Memory B cell (primary cell): Measurements from ENCODE around the gene MLXIP.
A peak's percentile ranks its signal among the peaks of the same experiment; 100 is the strongest.
"Not testable (repeated sequence)": the region's sequence is repeated elsewhere in the genome, so short reads cannot be mapped to it uniquely, and the experiment has no call there.

Source experiments
- ATAC-seq: fragments of 150-1000 bp; cut with Tn5 transposase; 2 replicates; pipeline ENCODE4 v1.10.0; 2021; ENCODE audit warnings: low read depth, mild to moderate bottlenecking, moderate library complexity
- DNase-seq, 2 donors: peaks; one replicate each; pipeline ENCODE4 v3.0.0; 2022; ENCODE audit warnings: low spot score in 2 of 2
- H3K27ac Mint-ChIP-seq: one replicate; pipeline ENCODE4 v1.8.0; 2022; ENCODE audit warnings: mild to moderate bottlenecking, moderate library complexity, mixed read lengths
- H3K27me3 Mint-ChIP-seq: one replicate; pipeline ENCODE4 v1.8.0; 2022; ENCODE audit warnings: mixed read lengths
- H3K36me3 Mint-ChIP-seq: one replicate; pipeline ENCODE4 v1.8.0; 2022; ENCODE audit warnings: mild to moderate bottlenecking, mixed read lengths
- H3K4me1 Mint-ChIP-seq: one replicate; pipeline ENCODE4 v1.8.0; 2022; ENCODE audit warnings: mixed read lengths
- H3K4me3 Mint-ChIP-seq: one replicate; pipeline ENCODE4 v1.8.0; 2022; ENCODE audit warnings: mild to moderate bottlenecking, moderate library complexity, mixed read lengths
- H3K9me3 Mint-ChIP-seq: one replicate; pipeline ENCODE4 v1.8.0; 2022; ENCODE audit warnings: mixed read lengths

Gene MLXIP

DNA sequence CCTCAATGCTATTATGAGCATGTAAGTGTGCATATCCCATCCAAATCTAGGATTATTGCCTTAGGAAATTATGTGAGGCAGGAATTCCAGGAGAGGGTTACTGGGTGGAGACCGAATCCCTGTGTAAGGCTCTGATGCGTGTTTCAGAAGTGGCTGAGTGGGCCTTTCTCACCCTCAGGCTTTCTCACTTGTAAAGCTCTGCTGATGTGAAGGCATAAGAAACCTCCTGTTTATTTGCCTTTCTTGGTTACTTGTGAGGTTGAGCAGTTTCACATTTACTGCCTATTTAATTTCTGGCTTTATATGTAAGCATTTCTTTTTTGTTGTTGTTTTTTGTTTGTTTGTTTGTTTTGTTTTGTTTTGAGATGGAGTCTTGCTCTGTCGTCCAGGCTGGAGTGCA is 84.4 kb downstream of the MLXIP start:
- no peak overlapping the region for H3K27ac Mint-ChIP-seq
- H3K27me3 Mint-ChIP-seq = peaks cover 11% of the 10 kb centered on the region
- no peak for DNase-seq
- ATAC-seq = no peak
- H3K4me1 Mint-ChIP-seq = peaks cover 2% of the 10 kb centered on the region
- H3K4me3 Mint-ChIP-seq = no peak overlapping the region
- H3K9me3 Mint-ChIP-seq = no peaks in the 10 kb centered on the region
- no peaks in the 10 kb centered on the region for H3K36me3 Mint-ChIP-seq

DNA sequence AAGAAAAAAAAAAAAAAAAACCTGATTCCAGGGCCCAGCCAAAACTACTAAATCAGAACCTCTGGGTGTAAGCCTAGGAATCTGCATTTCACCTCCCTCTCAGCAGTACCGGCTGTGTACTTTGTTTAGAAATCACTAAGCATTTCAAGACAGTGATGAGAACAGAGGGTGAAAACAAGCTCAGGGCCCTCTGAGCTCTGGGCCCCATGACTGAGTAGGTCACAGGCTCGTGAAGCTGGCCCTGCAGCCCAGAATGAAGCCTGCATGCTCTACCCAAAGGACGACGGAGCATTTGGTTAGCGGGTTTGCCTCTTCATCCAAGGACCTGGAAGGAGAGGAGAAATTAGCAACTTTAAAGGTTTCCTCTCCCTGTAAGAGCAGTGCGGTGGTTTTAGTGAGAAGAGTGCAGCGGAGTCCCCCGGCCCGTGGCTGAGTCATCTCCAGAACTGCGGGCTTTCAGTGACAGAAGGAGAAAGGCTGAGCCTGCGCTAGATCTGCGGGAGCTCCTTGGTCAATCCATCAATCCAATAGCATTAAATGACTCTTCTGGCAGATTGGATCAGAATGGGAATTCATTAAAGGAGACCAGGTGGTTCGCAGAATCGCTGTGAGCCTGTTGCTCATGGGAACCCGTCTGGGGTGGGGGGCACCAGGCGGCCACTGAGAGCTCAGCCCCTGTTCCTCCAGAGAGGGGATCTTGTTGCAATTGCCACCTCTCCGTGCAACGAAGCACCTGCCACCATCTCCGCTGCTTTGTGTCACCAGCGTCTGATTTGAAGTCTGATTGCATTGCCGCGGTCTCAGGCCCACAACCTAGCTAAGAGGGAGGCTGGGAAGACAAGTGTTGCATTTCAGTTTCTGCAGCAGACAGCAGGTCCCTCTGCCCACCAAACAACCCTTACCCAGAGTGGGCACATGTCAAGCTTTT is 88.1 kb downstream of the MLXIP start:
- Mint-ChIP-seq H3K36me3 (no peaks in the 10 kb centered on the region), H3K4me3 (no peak overlapping the region), H3K27me3 (peaks cover 10% of the 10 kb centered on the region), H3K9me3 (no peaks in the 10 kb centered on the region), H3K27ac (no peak overlapping the region), H3K4me1 (peaks cover 2% of the 10 kb centered on the region)
- ATAC-seq (peak; percentile 43), DNase-seq (no peak)

DNA sequence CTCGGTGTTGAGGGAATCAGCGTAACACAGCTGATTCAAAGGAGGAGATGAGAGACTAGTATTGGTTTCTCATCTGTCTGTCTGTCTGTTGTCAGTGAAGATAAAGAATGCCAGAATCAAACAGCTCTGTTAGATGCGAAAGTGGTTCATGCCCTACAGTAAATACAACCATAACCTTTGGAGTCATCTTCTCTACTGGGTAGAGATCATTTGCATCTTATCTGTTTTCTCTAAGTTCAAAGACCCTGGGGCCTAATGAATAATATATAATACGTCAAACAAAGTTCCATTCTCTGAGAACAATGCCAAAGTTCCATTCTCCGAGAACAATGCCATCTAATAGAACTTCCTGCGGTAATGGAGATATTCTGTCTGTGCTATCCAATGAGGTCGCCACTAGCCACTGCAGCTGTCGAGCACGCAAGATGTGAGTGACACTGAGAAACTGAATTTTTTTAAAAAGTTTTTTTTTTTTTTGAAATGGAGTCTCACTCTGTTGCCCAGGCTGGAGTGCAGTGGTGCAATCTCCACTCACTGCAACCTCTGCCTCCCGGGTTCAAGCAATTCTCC is 88.9 kb downstream of the MLXIP start:
- no peak overlapping the region for H3K27ac Mint-ChIP-seq
- peaks cover 10% of the 10 kb centered on the region for H3K27me3 Mint-ChIP-seq
- H3K9me3 Mint-ChIP-seq = no peaks in the 10 kb centered on the region
- ATAC-seq (no peak), DNase-seq (no peak)
- H3K36me3 Mint-ChIP-seq = no peaks in the 10 kb centered on the region
- H3K4me3 Mint-ChIP-seq = no peak overlapping the region
- peaks cover 2% of the 10 kb centered on the region for H3K4me1 Mint-ChIP-seq

DNA sequence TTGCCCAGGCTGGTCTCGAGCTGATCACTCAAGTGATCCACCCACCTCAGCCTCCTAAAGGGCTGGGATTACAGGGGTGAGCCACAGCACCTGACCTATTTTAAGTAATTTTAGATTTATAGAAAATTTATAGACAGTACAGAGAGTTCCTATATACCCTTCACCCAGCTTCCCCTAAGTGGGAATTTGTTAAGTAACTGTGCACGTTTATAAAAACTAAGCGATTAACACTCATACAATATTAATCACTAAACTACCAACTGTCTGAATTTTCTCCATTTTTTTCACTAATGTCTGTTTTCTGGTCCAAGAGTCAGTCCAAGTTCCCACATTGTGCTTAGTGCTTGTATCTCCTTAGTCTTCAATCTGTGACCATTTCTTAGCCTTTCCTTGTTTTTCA is 89.9 kb downstream of the MLXIP start:
- Mint-ChIP-seq H3K9me3 (no peaks in the 10 kb centered on the region), H3K4me1 (peaks cover 2% of the 10 kb centered on the region), H3K36me3 (no peaks in the 10 kb centered on the region), H3K4me3 (no peak overlapping the region), H3K27me3 (peaks cover 13% of the 10 kb centered on the region), H3K27ac (no peak overlapping the region)
- ATAC-seq (no peak), DNase-seq (no peak)

DNA sequence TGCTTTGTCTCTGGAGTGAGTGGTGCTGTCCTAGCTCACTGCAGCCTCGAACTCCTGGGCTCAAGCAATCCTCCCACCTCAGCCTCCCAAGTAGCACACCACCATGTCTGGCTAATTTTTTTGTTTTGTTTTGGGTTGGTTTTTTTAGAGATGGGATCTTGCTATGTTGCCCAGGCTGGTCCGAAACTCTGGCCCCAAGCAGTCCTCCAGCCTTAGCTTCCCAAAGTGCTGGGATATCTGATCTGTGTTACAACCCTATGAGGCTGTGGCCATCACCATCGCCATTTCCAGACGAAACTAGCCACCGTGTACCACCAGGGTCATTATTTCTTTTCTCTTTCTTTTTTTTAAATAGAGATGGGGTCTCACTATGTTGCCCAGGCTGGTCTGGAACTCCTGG is 92.8 kb downstream of the MLXIP start:
- ATAC-seq (no peak), DNase-seq (no peak)
- Mint-ChIP-seq H3K4me1 (peaks cover 2% of the 10 kb centered on the region), H3K9me3 (no peaks in the 10 kb centered on the region), H3K4me3 (no peak overlapping the region), H3K36me3 (no peaks in the 10 kb centered on the region), H3K27me3 (peaks cover 11% of the 10 kb centered on the region), H3K27ac (no peak overlapping the region)

DNA sequence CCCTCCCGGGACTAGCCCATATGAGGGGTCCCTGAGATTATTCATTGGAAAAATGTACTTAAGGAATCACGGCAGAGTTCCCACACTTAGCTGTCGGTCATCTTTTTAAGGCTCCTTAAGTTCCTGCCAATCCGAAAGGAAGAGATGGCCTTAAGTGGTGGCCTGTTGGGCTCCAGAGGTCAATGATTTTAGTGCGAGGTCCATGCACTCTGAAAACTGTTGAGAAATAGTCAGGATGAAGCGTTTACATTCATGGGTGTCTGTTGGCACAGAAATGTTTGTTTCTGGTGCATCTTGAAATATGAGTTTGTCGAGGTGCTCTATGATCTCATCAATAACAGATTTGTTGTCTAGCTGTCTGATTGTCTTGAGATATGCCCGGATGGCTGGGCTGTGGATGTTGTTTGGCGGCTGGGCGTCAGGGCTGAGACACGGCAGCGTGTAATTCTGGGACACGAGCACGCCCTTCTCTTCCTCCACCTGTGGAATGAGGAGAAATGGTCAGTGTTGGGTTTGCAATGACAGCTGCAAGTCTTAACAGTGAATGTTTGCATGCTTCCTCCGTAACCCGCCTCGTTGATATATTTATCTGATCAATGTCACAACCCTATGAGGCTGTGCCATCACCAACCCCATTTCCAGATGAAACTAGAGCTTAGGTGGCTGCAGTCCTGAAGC is 93.8 kb downstream of the MLXIP start:
- no peaks in the 10 kb centered on the region for H3K36me3 Mint-ChIP-seq
- H3K4me3 Mint-ChIP-seq = no peak overlapping the region
- no peaks in the 10 kb centered on the region for H3K4me1 Mint-ChIP-seq
- H3K9me3 Mint-ChIP-seq = no peaks in the 10 kb centered on the region
- H3K27me3 Mint-ChIP-seq = peaks cover 12% of the 10 kb centered on the region
- H3K27ac Mint-ChIP-seq = no peak overlapping the region
- no peak for DNase-seq
- no peak for ATAC-seq

DNA sequence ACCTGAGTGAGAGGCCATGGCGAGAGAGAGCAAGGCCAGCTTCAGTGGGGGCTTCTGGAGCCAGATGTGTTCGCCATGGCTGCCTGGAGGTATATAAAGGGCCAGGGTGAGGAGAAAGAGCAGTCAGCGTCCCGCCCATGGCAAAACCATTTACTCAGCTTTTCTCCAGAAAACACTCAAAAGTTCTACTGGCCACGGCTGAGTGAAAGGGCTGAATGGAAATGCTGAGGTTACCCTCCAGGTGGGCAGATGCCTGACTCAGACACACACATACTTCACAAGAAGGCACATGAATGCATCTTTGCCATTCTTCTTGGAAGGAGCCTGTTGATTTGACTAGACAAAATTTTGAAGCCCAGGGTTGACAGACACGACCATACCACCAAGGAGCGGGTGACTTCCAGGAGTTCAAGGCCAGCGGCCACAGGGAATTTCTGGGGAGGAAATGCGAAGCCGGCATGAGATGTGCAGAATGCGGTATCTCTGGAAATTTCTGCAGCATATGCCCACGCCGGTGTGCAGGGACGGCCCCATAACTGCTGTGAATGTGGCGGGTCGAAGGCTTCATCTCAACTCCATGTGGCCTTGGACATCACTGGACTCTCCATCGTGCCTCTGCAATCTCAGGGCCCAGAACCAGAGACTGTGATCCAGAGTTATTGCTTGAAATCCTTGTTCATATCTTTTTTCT is 95.7 kb downstream of the MLXIP start, which contains the start of gene IL31:
IL31 (minus strand) TSS at position 67 of the 691 bp plus-strand sequence; CDS start at position 18, 49 bp downstream.
- Mint-ChIP-seq H3K4me1 (no peaks in the 10 kb centered on the region), H3K27me3 (peaks cover 19% of the 10 kb centered on the region), H3K4me3 (no peak within 1 kb of the TSS), H3K36me3 (peaks cover 2% of the 10 kb centered on the region), H3K27ac (no peak within 1 kb of the TSS), H3K9me3 (no peaks in the 10 kb centered on the region)
- DNase-seq (no peak), ATAC-seq (no peak)

DNA sequence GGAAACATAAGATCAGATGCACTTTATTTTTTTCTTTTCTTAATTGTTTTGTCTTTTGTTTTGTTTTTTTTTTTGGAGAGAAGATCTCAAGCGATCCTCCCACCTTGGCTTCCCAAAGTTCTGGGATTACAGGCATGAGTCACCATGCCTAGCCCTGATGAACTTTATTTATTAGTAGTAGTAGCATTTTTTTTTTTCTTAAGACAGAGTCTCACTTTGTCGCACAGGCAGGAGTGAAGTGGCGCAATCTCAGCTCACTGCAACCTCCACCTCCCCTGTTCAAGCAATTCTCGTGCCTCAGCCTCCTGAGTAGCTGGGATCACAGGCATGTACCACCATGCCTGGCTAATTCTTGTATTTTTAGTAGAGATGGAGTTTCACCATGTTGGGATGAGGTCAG is 97.9 kb downstream of the MLXIP start:
- ATAC-seq, H3K9me3 Mint-ChIP-seq, H3K4me1 Mint-ChIP-seq, H3K36me3 Mint-ChIP-seq, H3K4me3 Mint-ChIP-seq, DNase-seq, H3K27ac Mint-ChIP-seq: not testable (repeated sequence)
- peaks cover 22% of the 10 kb centered on the region for H3K27me3 Mint-ChIP-seq

DNA sequence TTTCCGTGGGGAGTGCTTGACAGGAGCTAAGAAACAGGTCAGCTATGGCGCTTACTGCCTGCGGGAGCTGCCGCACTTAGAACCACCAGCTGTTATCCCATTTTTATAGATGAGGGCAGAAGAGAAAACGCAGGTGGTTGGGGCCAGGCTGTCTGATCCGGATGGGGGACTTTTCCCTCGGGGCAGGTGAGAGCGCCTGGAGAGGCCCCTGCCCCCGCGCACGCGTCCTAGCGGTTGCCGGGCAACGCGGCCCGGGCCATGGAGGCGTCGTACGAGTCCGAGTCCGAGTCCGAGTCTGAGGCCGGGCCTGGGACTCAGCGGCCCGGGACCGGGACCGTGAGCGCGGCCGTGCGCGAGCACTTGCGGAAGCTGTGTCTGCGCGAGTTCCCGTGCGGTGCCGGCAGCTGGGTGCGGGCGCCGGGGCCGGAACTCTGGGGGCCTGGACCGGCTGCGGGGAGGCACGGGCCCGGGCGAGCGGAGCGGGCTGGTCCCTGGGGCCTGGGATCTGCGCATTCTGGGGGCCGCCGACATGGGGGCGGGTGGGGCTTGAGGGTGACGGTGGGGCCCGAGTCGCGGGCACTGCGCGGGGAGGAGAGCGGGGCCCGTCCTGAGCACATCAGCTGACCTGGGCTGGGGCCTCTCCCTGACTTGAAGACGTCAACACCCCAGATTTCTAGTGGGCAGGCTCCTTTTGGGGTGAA is 104.5 kb downstream of the MLXIP start, which contains the start of gene LRRC43:
LRRC43 (plus strand) TSS at position 237 of the 701 bp plus-strand sequence; CDS start at position 259, 22 bp downstream.
- Mint-ChIP-seq H3K27ac (no peak within 1 kb of the TSS), H3K4me3 (peak within 1 kb of the TSS; percentile 78), H3K9me3 (no peaks in the 10 kb centered on the region), H3K4me1 (peaks cover 12% of the 10 kb centered on the region), H3K36me3 (peaks cover 2% of the 10 kb centered on the region), H3K27me3 (peaks cover 16% of the 10 kb centered on the region)
- peak; percentile 72 for ATAC-seq
- DNase-seq = peak in 1 of 2 donors; percentile 49

DNA sequence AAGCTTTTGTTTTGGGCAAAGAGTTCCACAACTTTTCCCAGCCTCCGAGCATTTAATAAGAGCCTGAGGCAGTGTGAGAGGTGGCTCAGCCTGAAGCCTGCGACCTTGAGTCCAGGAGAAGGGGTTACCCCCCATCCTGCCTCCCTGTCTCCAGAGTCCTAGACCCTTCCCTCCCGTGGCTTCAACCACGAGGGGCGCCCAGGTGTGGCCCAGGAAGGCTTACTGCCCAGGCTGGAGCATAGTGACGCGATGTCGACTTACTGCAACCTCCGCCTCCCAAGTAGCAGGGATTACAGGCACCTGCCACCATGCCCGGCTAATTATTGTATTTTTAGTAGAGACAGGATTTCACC is 105.0 kb downstream of the MLXIP start:
- Mint-ChIP-seq H3K27ac (no peak overlapping the region), H3K27me3 (peaks cover 13% of the 10 kb centered on the region), H3K9me3 (no peaks in the 10 kb centered on the region), H3K36me3 (no peaks in the 10 kb centered on the region), H3K4me1 (peaks cover 12% of the 10 kb centered on the region), H3K4me3 (peak overlapping the region; percentile 78)
- DNase-seq = no peak
- ATAC-seq = no peak

DNA sequence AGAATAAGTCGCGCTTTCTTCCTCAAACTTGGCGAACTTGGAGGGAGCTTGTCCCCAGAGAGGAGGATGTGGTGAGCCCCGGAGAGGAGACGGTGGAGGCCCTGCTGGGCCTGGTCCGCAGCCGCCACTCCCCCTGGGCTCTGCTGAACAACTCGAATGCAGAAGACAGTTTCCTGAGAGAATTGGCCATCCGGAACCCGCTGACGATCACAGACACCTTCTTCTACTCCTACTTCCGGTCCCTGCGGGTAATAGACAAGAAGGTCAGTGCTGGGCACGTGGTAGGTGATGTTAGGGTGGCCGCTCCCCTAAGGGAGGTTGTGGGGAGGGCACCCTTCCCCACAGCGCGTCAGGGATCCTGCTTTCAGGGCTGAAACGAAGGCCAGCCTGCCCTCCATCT is 106.0 kb downstream of the MLXIP start:
- Mint-ChIP-seq H3K4me3 (peak overlapping the region; percentile 63), H3K27me3 (peaks cover 8% of the 10 kb centered on the region), H3K27ac (peak overlapping the region; percentile 6), H3K36me3 (no peaks in the 10 kb centered on the region), H3K4me1 (peaks cover 12% of the 10 kb centered on the region), H3K9me3 (no peaks in the 10 kb centered on the region)
- no peak for DNase-seq
- peak; percentile 55 for ATAC-seq

DNA sequence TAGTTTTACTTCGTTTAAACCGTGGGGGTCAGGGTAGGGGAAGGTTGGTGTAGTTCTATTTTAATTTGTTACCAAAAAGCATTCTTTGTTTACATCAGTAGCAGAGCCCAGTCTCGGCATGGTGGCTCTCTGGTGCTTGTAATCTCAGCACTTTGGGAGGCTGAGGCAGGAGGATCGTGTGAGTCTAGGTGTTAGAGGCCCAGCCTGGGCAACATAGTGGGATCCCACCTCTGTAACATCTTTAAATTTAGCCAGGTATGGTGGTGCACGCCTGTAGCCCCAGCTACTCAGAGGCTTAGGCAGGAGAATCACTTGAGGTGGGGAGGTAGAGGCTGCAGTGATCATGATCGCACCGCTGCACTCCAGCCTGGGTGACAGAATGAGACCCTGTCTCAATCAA is 106.5 kb downstream of the MLXIP start:
- H3K36me3 Mint-ChIP-seq = no peaks in the 10 kb centered on the region
- peaks cover 6% of the 10 kb centered on the region for H3K27me3 Mint-ChIP-seq
- ATAC-seq (no peak), DNase-seq (no peak)
- no peaks in the 10 kb centered on the region for H3K9me3 Mint-ChIP-seq
- peaks cover 12% of the 10 kb centered on the region for H3K4me1 Mint-ChIP-seq
- peak overlapping the region; percentile 6 for H3K27ac Mint-ChIP-seq
- peak overlapping the region; percentile 58 for H3K4me3 Mint-ChIP-seq

DNA sequence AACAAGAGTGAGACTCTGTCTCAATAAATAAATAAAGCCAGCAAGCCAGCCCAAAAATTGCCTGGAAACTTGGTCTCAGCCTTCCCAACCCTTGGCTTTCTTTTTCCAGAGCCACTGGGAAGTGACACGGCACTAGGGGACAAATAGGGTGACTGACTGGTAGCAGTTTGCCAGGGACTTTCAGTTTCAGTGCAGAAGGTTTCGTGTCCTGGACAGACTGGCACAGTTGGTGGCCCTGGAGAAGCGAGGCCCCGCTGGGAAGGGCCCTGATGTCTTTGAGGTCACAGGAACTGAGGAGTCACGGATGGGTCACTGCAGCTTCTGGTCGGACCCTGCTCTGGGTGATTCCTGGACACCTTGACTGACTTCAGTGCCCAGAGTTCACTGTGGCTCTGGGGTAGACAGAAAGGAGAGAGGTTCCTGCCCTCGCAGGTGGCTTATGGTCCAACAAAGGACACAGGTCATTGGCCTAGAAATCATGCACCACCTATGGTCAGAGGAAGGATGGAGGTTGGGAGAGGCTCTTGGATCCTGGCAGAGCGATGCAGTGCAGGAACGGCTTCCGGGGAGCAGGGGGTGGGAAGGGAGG is 107.0 kb downstream of the MLXIP start:
- no peak for DNase-seq
- H3K4me1 Mint-ChIP-seq = peaks cover 12% of the 10 kb centered on the region
- H3K9me3 Mint-ChIP-seq = no peaks in the 10 kb centered on the region
- H3K4me3 Mint-ChIP-seq = no peak overlapping the region
- peaks cover 7% of the 10 kb centered on the region for H3K27me3 Mint-ChIP-seq
- H3K36me3 Mint-ChIP-seq = no peaks in the 10 kb centered on the region
- ATAC-seq = no peak
- no peak overlapping the region for H3K27ac Mint-ChIP-seq
